HepG2 (cell line): ENCODE data around the gene PALM2AKAP2. TPM values are rescaled to one million over a fixed set of nuclear protein-coding genes. Genes with fewer than 3 reads are reported as not detected.

Source experiments
- ATAC-seq: fragments of 200-7000 bp; cut with Tn5 transposase; 3 replicates; pipeline ENCODE4 v1.9.1; 2020; ENCODE audit warnings: mild to moderate bottlenecking, moderate library complexity
- BruUV-seq: library from RNA; stranded (reverse); fragments of 400-500 nt; replicated peaks from 2 replicates; lab custom pipeline; 2021; lab: Mats Ljungman, UMichigan
- CTCF ChIA-PET: fragments of 300-600 bp; formaldehyde crosslinking; extraction: SDS; loops from one replicate; lab custom pipeline; 2021; ENCODE audit warnings: low total read pairs, inconsistent platforms, low intra/inter-chr PET ratio; lab: Yijun Ruan, JAX
- POLR2A ChIA-PET: fragments of 350-600 bp; sonication (Branson Sonifier 250); formaldehyde crosslinking; loops from one replicate; lab custom pipeline; 2020; ENCODE audit warnings: antibody characterized with exemption, inconsistent platforms; lab: Yijun Ruan, JAX
- DNase-seq: peaks from one replicate; pipeline ENCODE4 v3.0.0-alpha.2; 2015; ENCODE audit warnings: low spot score
- FAIRE-seq: peaks from 3 replicates; lab custom pipeline; 2011; peaks lifted over from hg19 to GRCh38; lab: Jason Lieb, UNC
- H2AFZ ChIP-seq: one replicate; pipeline ENCODE4 v1.6.1; 2011; ENCODE audit warnings: low read length, inconsistent platforms
- H3K27ac ChIP-seq: fragments of 300-600 bp; 3 replicates; pipeline ENCODE4 v1.8.0; 2011; ENCODE audit warnings: mixed run types, mild to moderate bottlenecking, mixed read lengths, low read length, inconsistent platforms; ENCODE audit not compliant: insufficient read depth; ENCODE audit errors: extremely low read length
- H3K27me3 ChIP-seq, 2 experiments: fragments of 200-600 bp in 1 of 2; 2 replicates in 1 of 2; 3 replicates in 1 of 2; pipeline versions ENCODE4 v1.6.0 to v1.8.0; 2011; ENCODE audit warnings: low read length in 2 of 2, mild to moderate bottlenecking in 2 of 2, moderate library complexity in 2 of 2, inconsistent platforms in 1 of 2; ENCODE audit not compliant: insufficient read depth in 2 of 2, control insufficient read depth in 1 of 2
- H3K36me3 ChIP-seq, 2 experiments: fragments of 200-600 bp in 1 of 2; replicated peaks in 1 of 2; 2 replicates in 1 of 2; 3 replicates in 1 of 2; pipeline versions ENCODE4 v1.5.1 to v1.8.0; 2011; ENCODE audit warnings: low read length in 2 of 2, inconsistent platforms in 1 of 2; ENCODE audit not compliant: insufficient read depth in 2 of 2, control insufficient read depth in 1 of 2
- H3K4me1 ChIP-seq: 2 replicates; pipeline ENCODE4 v1.5.1; 2012; ENCODE audit warnings: low read length, inconsistent platforms; ENCODE audit not compliant: insufficient read depth
- H3K4me2 ChIP-seq: 2 replicates; pipeline ENCODE4 v1.6.0; 2011; ENCODE audit warnings: low read depth, low read length, inconsistent platforms
- H3K4me3 ChIP-seq, 3 experiments: fragments of 200-600 bp in 1 of 3; sonication (generic), shearing (Covaris generic) in 1 of 3; replicated peaks in 1 of 3; 2 replicates each; pipeline ENCODE4 v1.5.1; 2011 to 2016; ENCODE audit warnings: low read length in 3 of 3, inconsistent platforms in 2 of 3, low read depth in 2 of 3, mild to moderate bottlenecking in 2 of 3, control low read depth in 1 of 3, mixed read lengths in 1 of 3; ENCODE audit not compliant: insufficient read depth in 1 of 3
- H3K79me2 ChIP-seq: one replicate; pipeline ENCODE4 v1.6.1; 2011; ENCODE audit warnings: low read length, inconsistent platforms; ENCODE audit not compliant: insufficient read depth
- H3K9ac ChIP-seq: 2 replicates; pipeline ENCODE4 v1.6.0; 2011; ENCODE audit warnings: mild to moderate bottlenecking, low read depth, low read length, inconsistent platforms; ENCODE audit not compliant: insufficient read depth
- H3K9me3 ChIP-seq: 2 replicates; pipeline ENCODE4 v1.5.1; 2012; ENCODE audit warnings: mild to moderate bottlenecking, low read length
- H4K20me1 ChIP-seq: 2 replicates; pipeline ENCODE4 v1.6.0; 2011; ENCODE audit warnings: inconsistent platforms, mild to moderate bottlenecking, low read length, moderate library complexity; ENCODE audit not compliant: insufficient read depth
- ARID4A ChIP-seq: sonication (generic); formaldehyde crosslinking; IDR thresholded peaks from 2 replicates; pipeline ENCODE4 v1.5.0; 2020; ENCODE audit warnings: mild to moderate bottlenecking, missing genetic modification reagents, borderline replicate concordance
- CBX5 ChIP-seq: sonication (generic); formaldehyde crosslinking; IDR thresholded peaks from 2 replicates; pipeline ENCODE4 v1.4.0; 2020; ENCODE audit warnings: missing genetic modification reagents, borderline replicate concordance
- FOSL1 ChIP-seq: sonication (generic); formaldehyde crosslinking; IDR thresholded peaks from 2 replicates; pipeline ENCODE4 v1.9.0; 2021; ENCODE audit warnings: missing genetic modification reagents, borderline replicate concordance
- SRF ChIP-seq: IDR thresholded peaks from 2 replicates; pipeline ENCODE4 v1.6.1; 2011; ENCODE audit warnings: mild to moderate bottlenecking, low read depth, low read length, moderate library complexity
- ZFP91 ChIP-seq: sonication (generic); formaldehyde crosslinking; IDR thresholded peaks from 2 replicates; pipeline ENCODE4 v1.9.0; 2022; ENCODE audit warnings: missing genetic modification reagents, mild to moderate bottlenecking, borderline replicate concordance
- ZNF280B ChIP-seq: sonication (generic); formaldehyde crosslinking; IDR thresholded peaks from 2 replicates; pipeline ENCODE4 v1.5.0; 2020; ENCODE audit warnings: missing genetic modification reagents, mild to moderate bottlenecking, borderline replicate concordance
- ZNF337 ChIP-seq: sonication (generic); formaldehyde crosslinking; IDR thresholded peaks from 2 replicates; pipeline ENCODE4 v1.5.1; 2020; ENCODE audit warnings: missing genetic modification reagents, low read depth, mild to moderate bottlenecking, borderline replicate concordance
- ZNF501 ChIP-seq: sonication (generic); formaldehyde crosslinking; IDR thresholded peaks from 2 replicates; pipeline ENCODE4 v1.5.1; 2020; ENCODE audit warnings: mild to moderate bottlenecking, moderate library complexity, missing genetic modification reagents
- ZNF660 ChIP-seq: sonication (generic); formaldehyde crosslinking; IDR thresholded peaks from 2 replicates; pipeline ENCODE4 v1.5.1; 2020; ENCODE audit warnings: mild to moderate bottlenecking, low read depth, missing genetic modification reagents, borderline replicate concordance
- ZSCAN5A ChIP-seq: sonication (generic); formaldehyde crosslinking; IDR thresholded peaks from 2 replicates; pipeline ENCODE4 v1.8.0; 2022; ENCODE audit warnings: mild to moderate bottlenecking, missing genetic modification reagents, borderline replicate concordance
- WGBS: methylation state at CpG from one replicate; pipeline ENCODE4 v1.1.6; 2017; ENCODE audit warnings: low lambda C conversion rate; 5-methylcytosine and 5-hydroxymethylcytosine counted together
- in situ Hi-C: cut with HindIII; loops from 2 replicates; pipeline ENCODE4 v1.10.0; 2017; ENCODE audit warnings: low pct_unique_long_range_greater_than_20kb; ENCODE audit not compliant: extremely low pct_ligation_motif_present
- intact Hi-C: fragments of 100-400 bp; cut with micrococcal nuclease; formaldehyde crosslinking; loops from one replicate; pipeline ENCODE4 v1.10.0; 2022; ENCODE audit not compliant: unreplicated experiment
- polyA plus RNA-seq, 8 experiments: library from polyadenylated mRNA; depleted of rRNA in 3 of 8; stranded (reverse) in 7 of 8; unstranded in 1 of 8; fragments of >200 nt; fragmentation: Illumina TruSeq in 4 of 8; extraction: Trizol in 4 of 8; gene quantifications; 2 replicates each; pipeline versions ENCODE4 v1.2.1 to v1.2.3, GENCODE V29; 2011 to 2016; ENCODE audit warnings: low read depth in 4 of 8, missing spikeins in 1 of 8, mixed read lengths in 1 of 8; ENCODE audit not compliant: insufficient read depth in 1 of 8
- total RNA-seq, 5 experiments: library from RNA; depleted of rRNA; stranded (reverse); fragments of >200 nt; fragmentation: Illumina TruSeq; extraction: Trizol; gene quantifications; 2 replicates each; pipeline ENCODE4 v1.2.3, GENCODE V29; 2016; ENCODE audit warnings: low read depth in 1 of 5

The PALM2AKAP2 gene
- total and polyA plus RNA-seq, 2 of the 13 experiments (the other 11 are each of a cell fraction or from before 2014, with no cell fraction given), result 0.25 to 1.8 TPM

- ATAC-seq (no peak), DNase-seq (no peak), FAIRE-seq (no peak)
- Histone ChIP-seq H3K4me3 (no peak overlapping the region), H3K9ac (no peak overlapping the region), H3K9me3 (no peaks in the 10 kb centered on the region), H3K27me3 (no peaks in the 10 kb centered on the region), H3K4me1 (peaks cover 14% of the 10 kb centered on the region), H3K27ac (no peak overlapping the region), H3K79me2 (no peaks in the 10 kb centered on the region), H3K4me2 (no peak overlapping the region), H4K20me1 (no peaks in the 10 kb centered on the region), H2AFZ (no peak overlapping the region), H3K36me3 (no peaks in the 10 kb centered on the region)
- no peak for TF ChIP-seq ZNF660
- TF ChIP-seq CBX5, result no peak
- no peak for TF ChIP-seq ARID4A (CRISPR knock-in tag)
- TF ChIP-seq ZFP91 (CRISPR knock-in tag), result no peak
- TF ChIP-seq SRF, result no peak
- no peak for TF ChIP-seq ZNF501 (CRISPR knock-in tag)
- no peak for TF ChIP-seq ZSCAN5A (CRISPR knock-in tag)
- TF ChIP-seq ZNF337 (CRISPR knock-in tag), result no peak
- no peak for TF ChIP-seq ZNF280B (CRISPR knock-in tag)
- TF ChIP-seq FOSL1 (CRISPR knock-in tag), result no peak
- CTCF ChIA-PET, result no interaction called here
- POLR2A ChIA-PET, result no interaction called here
- in situ Hi-C loops (no loop called here), intact Hi-C loops (no loop called here)
- BruUV-seq, result no TSS peak
- 70% methylated on average over 4 of the region's 4 CpGs for WGBS
Observed at GRCh38 chr9:109793921-109794320, 13.9 kb downstream of the PALM2AKAP2 start.
